Skeletal muscle tissue (tissue), 4 donors: Measurements from ENCODE around the gene ZNF609. TPM values are rescaled to one million over a fixed set of nuclear protein-coding genes. Genes with fewer than 3 reads are reported as not detected.

ENCODE experiments used
- H3K27ac ChIP-seq: one replicate; pipeline ENCODE4 v1.7.0; 2013; ENCODE audit warnings: mild to moderate bottlenecking, low read depth, low read length, inconsistent platforms
- H3K27me3 ChIP-seq, 3 donors: one replicate each; pipeline ENCODE4 v1.7.0; 2013; ENCODE audit warnings: low read length in 3 of 3; ENCODE audit not compliant: control insufficient read depth in 3 of 3, insufficient read depth in 3 of 3
- H3K36me3 ChIP-seq, 3 donors: one replicate each; pipeline ENCODE4 v1.7.0; 2013; ENCODE audit warnings: low read length in 3 of 3; ENCODE audit not compliant: control insufficient read depth in 3 of 3, insufficient read depth in 3 of 3
- H3K4me1 ChIP-seq, 3 donors: one replicate each; pipeline ENCODE4 v1.7.0; 2013; ENCODE audit warnings: low read length in 3 of 3, mild to moderate bottlenecking in 3 of 3; ENCODE audit not compliant: control insufficient read depth in 3 of 3, insufficient read depth in 3 of 3
- H3K4me3 ChIP-seq, 3 donors: one replicate each; pipeline ENCODE4 v1.7.0; 2013; ENCODE audit warnings: low read length in 3 of 3
- H3K9ac ChIP-seq, 3 donors: one replicate each; pipeline ENCODE4 v1.7.0; 2013; ENCODE audit warnings: low read length in 3 of 3, mild to moderate bottlenecking in 3 of 3, moderate library complexity in 2 of 3, low read depth in 1 of 3
- H3K9me3 ChIP-seq, 3 donors: one replicate each; pipeline ENCODE4 v1.7.0; 2013; ENCODE audit warnings: low read length in 3 of 3; ENCODE audit not compliant: control insufficient read depth in 3 of 3
- total RNA-seq: library from RNA; depleted of rRNA; stranded (reverse); fragments of >200 nt; gene quantifications from one replicate; pipeline ENCODE4 v1.2.3, GENCODE V29; 2014
- donor health status: Osteomylitis.

Gene ZNF609
- total RNA-seq, 1 donor from 2014 or later, result 13.6 TPM

GRCh38 chr15:64650552-64650951, 190.2 kb downstream of the ZNF609 start:
- Histone ChIP-seq H3K4me1 (peaks cover 0 to 5% (median 3%) of the 10 kb centered on the region in 3 donors), H3K9me3 (no peaks in the 10 kb centered on the region), H3K36me3 (no peaks in the 10 kb centered on the region), H3K4me3 (no peak overlapping the region), H3K27me3 (no peaks in the 10 kb centered on the region), H3K27ac (no peak overlapping the region), H3K9ac (no peak overlapping the region)

- H3K4me1 ChIP-seq, result peaks cover 0 to 5% (median 3%) of the 10 kb centered on the region in 3 donors
- H3K27me3 ChIP-seq, result no peaks in the 10 kb centered on the region
- no peak overlapping the region for H3K9ac ChIP-seq
- H3K27ac ChIP-seq, result no peak overlapping the region
- no peaks in the 10 kb centered on the region for H3K36me3 ChIP-seq
- H3K9me3 ChIP-seq, result no peaks in the 10 kb centered on the region
- H3K4me3 ChIP-seq, result no peak overlapping the region
These were observed 191.3 kb downstream of the ZNF609 start for GRCh38 chr15:64651601-64652191.

- H3K27ac ChIP-seq, result no peak overlapping the region
- H3K4me1 ChIP-seq, result peaks cover 0 to 5% (median 3%) of the 10 kb centered on the region in 3 donors
- H3K36me3 ChIP-seq, result no peaks in the 10 kb centered on the region
- no peak overlapping the region for H3K4me3 ChIP-seq
- H3K9me3 ChIP-seq, result no peaks in the 10 kb centered on the region
- H3K27me3 ChIP-seq, result no peaks in the 10 kb centered on the region
- H3K9ac ChIP-seq, result no peak overlapping the region
These were observed 193.4 kb downstream of the ZNF609 start for GRCh38 chr15:64653757-64654156.

- Histone ChIP-seq H3K9me3 (no peaks in the 10 kb centered on the region), H3K27ac (no peak overlapping the region), H3K4me1 (peaks cover 0 to 3% (median 3%) of the 10 kb centered on the region in 3 donors), H3K4me3 (no peak overlapping the region), H3K9ac (no peak overlapping the region), H3K27me3 (no peaks in the 10 kb centered on the region), H3K36me3 (no peaks in the 10 kb centered on the region)
These were observed 196.1 kb downstream of the ZNF609 start for GRCh38 chr15:64656508-64656907.

GRCh38 chr15:64665179-64665578, 204.8 kb downstream of the ZNF609 start:
- no peaks in the 10 kb centered on the region for H3K36me3 ChIP-seq
- H3K27me3 ChIP-seq, result no peaks in the 10 kb centered on the region
- H3K9me3 ChIP-seq, result no peaks in the 10 kb centered on the region
- no peak overlapping the region for H3K27ac ChIP-seq
- no peaks in the 10 kb centered on the region for H3K4me1 ChIP-seq
- H3K9ac ChIP-seq, result no peak overlapping the region
- no peak overlapping the region for H3K4me3 ChIP-seq

GRCh38 chr15:64667736-64668161, 207.4 kb downstream of the ZNF609 start:
- Histone ChIP-seq H3K36me3 (no peaks in the 10 kb centered on the region), H3K4me3 (no peak overlapping the region), H3K27me3 (no peaks in the 10 kb centered on the region), H3K27ac (no peak overlapping the region), H3K9me3 (no peaks in the 10 kb centered on the region), H3K9ac (peak overlapping the region in 1 of 3 donors; percentile 16), H3K4me1 (no peaks in the 10 kb centered on the region)

GRCh38 chr15:64673866-64674265, 213.5 kb downstream of the ZNF609 start:
- H3K9ac ChIP-seq, result no peak overlapping the region
- no peaks in the 10 kb centered on the region for H3K27me3 ChIP-seq
- H3K4me1 ChIP-seq, result no peaks in the 10 kb centered on the region
- H3K27ac ChIP-seq, result no peak overlapping the region
- no peaks in the 10 kb centered on the region for H3K9me3 ChIP-seq
- peaks cover 10 to 33% (median 22%) of the 10 kb centered on the region in 3 donors for H3K36me3 ChIP-seq
- H3K4me3 ChIP-seq, result no peak overlapping the region

- no peak overlapping the region for H3K27ac ChIP-seq
- H3K27me3 ChIP-seq, result no peaks in the 10 kb centered on the region
- peaks cover 0 to 4% (median 3%) of the 10 kb centered on the region in 3 donors for H3K4me1 ChIP-seq
- H3K36me3 ChIP-seq, result peaks cover 34 to 63% (median 38%) of the 10 kb centered on the region in 3 donors
- H3K9me3 ChIP-seq, result no peaks in the 10 kb centered on the region
- no peak overlapping the region for H3K9ac ChIP-seq
- no peak overlapping the region for H3K4me3 ChIP-seq
These were observed 217.9 kb downstream of the ZNF609 start for GRCh38 chr15:64678126-64678819.

GRCh38 chr15:64680097-64680496, 219.7 kb downstream of the ZNF609 start:
- H3K4me1 ChIP-seq, result peaks cover 0 to 6% (median 3%) of the 10 kb centered on the region in 3 donors
- no peaks in the 10 kb centered on the region for H3K9me3 ChIP-seq
- no peak overlapping the region for H3K4me3 ChIP-seq
- H3K9ac ChIP-seq, result no peak overlapping the region
- H3K27me3 ChIP-seq, result no peaks in the 10 kb centered on the region
- H3K27ac ChIP-seq, result no peak overlapping the region
- H3K36me3 ChIP-seq, result peaks cover 22 to 60% (median 46%) of the 10 kb centered on the region in 3 donors

GRCh38 chr15:64681424-64682024, 221.1 kb downstream of the ZNF609 start:
- peaks cover 19 to 57% (median 46%) of the 10 kb centered on the region in 3 donors for H3K36me3 ChIP-seq
- H3K4me1 ChIP-seq, result peaks cover 0 to 6% (median 3%) of the 10 kb centered on the region in 3 donors
- no peak overlapping the region for H3K4me3 ChIP-seq
- H3K27me3 ChIP-seq, result no peaks in the 10 kb centered on the region
- H3K9me3 ChIP-seq, result no peaks in the 10 kb centered on the region
- no peak overlapping the region for H3K27ac ChIP-seq
- H3K9ac ChIP-seq, result no peak overlapping the region
